ENCODE measurements around the gene GSTT2.
"Not testable (repeated sequence)": the region's sequence is repeated elsewhere in the genome, so short reads cannot be mapped to it uniquely, and the experiment has no call there.

GSTT2 gene

DNA sequence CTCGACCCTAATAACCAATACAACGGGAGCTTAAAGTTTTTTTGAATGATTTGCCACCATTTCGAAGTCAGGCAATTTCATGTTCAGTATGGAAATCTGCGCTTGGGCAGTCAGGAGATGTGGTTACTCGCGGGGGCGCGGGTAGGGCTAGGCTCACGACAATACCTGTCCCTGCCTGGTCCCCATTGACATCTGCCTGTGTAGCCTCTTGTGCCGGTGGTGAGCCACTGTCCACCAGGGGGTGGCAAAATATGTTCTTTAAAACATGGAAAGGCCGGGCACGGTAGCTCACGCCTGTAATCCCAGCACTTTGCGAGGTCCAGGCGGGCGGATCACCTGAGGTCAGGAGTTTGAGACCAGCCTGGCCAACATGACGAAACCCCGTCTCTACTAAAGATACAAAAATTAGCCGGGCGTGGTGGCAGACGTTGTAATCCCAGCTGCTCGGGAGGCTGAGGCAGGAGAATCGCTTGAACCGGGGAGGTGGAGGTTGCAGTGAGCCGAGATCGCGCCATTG, 5.0 kb upstream of the GSTT2 start:
- DNase-seq = not testable (repeated sequence)

DNA sequence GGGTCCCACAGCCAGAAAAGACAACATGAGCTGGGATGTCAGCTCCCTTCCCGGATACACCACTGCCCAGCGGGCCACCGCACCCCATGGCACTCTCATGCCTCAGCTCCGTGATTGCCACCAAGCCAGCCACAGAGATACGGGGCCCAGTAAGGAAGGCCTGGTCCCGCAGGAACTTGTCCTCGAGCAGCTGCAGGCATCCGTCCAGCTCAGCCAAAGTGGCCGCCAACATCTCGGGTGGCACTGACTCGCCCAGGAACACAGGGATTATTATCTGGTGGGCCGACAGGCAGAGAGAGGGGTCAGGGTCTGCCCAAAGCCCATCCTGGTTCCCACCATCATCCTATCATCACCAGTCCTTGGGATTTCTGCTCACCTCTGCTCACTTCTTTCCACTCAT, 2.6 kb upstream of the GSTT2 start:
- not testable (repeated sequence) for DNase-seq

DNA sequence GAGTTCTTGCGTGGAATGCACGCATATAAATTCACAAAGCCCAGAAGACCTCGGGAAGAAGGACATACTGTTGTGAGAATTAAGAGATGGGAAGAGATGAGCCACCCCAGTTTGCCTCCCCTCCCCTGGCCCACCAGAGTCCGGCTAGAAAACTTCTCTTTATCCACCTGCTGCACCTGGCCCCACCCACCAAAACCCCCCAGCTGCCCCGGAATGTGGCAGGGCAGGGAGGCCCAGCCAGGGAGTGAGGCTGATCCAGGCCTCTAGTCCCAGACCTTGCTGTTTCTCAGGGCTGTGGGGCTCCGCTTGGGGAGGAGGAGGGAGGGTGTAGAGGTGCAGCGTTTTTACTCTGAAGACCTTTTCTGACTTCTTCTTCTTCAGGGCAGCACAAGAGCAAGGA, 633 bp downstream of the GSTT2 start:
- DNase-seq = not testable (repeated sequence)

DNA sequence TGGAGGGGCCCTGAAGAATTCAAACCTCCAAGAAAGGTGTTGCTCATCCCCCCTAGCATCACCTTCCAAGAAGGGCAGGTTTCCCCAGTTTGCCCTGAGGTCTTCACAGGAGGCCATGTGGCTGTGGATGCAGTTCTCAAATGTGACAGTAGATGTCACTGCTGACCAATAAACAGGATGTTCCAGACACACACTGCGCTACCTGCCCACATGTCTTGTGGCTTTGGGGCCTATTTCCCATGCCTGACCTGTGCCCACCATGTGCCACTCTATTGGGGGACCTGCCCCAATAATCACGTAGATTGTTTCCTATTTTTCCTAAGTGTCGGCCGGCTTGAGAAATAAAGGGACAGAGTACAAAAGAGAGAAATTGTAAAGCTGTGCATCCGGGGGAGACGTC, 4.5 kb downstream of the GSTT2 start:
- peak; percentile 46 for DNase-seq

DNA sequence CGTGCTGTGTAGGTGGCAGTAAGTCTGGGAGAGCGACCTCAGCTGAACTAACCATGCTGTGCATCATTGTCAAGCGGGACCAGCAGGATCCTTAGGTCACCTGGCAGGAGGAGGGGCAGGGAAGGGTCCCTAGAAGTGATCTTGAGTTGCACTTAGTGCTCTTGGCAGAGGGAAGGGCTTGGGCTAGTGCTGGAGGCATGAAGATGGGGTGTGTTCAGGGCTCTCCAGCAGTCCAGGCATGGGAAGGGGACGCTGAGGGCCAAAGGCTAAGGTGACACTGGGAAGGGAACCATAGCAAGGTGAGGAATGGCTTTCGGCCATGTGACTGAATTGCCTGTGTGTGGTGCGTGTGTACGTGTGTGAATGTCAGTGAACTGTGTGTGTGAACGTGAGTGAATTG, 6.2 kb downstream of the GSTT2 start:
- DNase-seq = not testable (repeated sequence)

DNA sequence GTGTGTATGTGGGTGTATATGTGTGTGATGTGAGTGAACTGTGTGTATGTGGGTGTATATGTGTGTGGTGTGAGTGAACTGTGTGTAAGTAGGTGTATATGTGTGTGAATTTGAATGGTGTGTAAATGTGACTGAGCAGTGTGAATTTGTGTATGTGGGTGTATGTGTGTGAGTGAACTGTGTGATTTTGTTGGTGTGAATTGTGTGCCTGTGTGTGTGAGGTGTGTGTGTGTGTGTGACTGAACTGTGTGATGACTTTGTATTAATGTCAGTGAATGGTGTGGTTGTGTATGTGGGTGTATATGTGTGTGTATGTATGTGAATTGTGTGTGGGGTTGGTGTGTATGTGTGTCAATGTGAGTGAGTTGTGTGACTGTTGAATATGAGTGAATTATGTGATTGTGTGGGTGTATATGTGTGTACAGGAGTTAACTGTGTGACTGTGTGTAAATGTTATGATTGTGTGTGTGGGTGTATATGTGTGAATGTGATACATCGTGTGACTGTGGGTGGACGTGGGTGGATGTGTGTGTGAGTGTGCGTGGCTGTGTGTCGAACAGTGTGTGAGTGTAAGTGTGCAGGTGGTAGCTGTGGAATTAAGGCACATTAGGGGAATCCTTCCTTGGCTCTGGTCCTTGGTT, 6.7 kb downstream of the GSTT2 start:
- not testable (repeated sequence) for DNase-seq

DNA sequence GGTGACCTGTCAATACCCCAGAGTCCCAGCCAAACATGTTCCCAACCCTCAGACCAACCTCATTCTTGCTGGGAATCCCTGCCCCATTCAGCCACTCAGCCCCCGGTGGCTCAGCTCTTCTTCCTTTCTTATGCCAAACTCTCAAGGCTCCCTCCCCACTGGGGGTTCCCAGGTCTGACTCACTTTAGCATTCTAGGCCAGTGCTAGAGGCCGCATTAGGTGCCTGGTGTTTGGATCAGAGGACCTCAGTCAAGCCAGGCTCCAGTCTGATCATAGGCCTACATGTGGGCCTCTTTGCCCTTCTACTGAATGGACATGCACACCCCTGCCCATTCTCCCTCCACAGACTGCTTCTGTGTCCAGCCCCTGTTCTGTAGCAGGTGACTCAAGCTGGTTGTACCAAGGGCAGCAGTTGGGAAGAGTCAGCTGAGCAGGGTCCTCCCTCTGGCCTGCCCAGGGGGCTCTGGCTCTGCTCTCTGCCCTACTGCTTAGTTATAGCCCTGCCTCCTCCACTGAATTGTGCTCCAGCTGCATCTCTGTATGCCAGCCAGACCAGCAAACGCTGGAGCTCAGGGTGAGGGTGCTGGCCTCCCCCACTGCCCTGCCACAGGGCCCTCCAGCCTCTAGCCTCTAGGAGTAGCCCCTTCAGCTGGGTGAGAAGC, 9.8 kb downstream of the GSTT2 start:
- not testable (repeated sequence) for DNase-seq

DNA sequence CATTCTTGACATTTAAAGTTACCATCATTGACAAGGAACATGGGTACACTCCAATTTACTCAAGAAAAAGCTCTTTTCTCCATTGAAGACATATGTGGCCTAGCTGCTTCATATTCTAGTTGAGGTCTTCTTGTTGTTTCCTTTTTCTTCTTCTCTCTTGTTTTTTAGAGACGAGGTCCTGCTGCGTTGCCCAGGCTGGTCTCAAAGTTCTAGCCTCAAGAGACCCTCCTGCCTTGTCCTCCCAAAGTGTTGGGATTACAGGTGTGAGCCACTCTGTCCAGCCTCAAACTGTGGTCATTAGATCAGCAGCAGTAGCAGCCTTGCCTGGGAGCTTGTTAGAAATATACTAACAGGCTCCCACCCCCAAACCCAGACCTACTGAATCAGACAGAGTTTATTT, 13.1 kb downstream of the GSTT2 start:
- DNase-seq = not testable (repeated sequence)

DNA sequence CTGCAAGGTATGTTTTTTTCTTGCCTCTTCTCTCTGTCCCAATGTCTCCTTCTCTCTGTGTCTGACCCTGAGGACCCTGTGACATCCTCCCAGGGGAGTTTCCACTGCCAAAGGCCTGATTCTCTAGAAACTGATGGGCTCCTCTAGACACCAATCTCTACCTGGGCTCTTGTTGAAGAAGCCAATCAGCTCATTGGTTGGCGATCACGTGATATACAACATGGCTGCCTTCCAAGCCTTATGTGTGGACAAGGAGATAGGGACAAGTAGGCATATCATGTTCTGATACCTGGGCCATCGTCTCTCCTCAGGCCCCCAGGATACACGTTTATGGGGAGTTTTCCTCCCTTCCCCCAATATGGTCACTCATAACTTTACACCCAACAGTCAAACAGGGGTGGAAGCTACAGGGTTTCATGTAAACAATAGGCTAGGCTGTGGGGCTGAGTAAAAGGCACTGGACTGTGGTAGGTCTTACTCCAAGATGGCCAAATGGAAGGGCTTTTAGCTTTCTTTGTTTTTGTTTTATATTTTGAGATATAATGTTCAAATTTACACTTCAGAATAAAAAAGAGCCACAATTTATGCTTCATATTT, 13.7 kb downstream of the GSTT2 start:
- peak; percentile 25 for DNase-seq

DNA sequence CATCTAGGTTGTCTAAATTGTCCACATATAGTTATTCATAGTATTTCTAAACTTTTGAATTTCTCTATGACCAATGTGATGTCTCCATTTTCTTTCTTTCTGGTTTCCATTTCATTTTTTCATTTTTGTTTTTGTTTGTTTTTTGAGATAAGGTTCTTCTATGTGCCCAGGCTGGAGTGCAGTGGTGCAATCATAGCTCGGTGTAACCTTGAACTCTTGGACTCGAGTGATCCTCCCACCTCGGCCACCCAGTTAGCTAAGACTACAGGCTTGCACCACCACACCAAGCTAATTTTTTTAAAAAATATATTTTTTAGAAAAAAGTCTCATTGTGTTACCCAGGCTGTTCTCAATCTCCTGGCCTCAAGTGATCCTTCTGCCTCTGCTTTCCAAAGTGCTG, 17.2 kb downstream of the GSTT2 start:
- DNase-seq = no peak

DNA sequence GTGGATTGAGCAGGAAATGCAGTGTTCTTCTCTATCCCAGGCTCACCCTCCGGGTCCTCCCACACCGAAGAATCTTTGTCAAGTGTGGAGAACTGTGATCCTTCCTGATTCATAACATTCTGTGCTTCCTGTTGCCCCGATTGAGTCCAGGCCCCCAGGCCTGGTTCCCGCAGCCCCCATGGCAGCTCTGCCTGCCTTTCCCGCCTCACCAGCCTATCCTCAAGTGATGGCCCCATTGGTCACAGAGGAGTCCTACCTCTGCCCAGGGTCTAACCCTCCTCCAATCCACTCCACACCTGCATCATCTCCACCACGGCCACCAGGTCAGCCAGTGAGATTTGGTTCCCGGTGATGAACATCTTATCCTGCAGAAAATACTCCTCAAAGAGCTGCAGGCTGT, 19.8 kb downstream of the GSTT2 start:
- DNase-seq = not testable (repeated sequence)

DNA sequence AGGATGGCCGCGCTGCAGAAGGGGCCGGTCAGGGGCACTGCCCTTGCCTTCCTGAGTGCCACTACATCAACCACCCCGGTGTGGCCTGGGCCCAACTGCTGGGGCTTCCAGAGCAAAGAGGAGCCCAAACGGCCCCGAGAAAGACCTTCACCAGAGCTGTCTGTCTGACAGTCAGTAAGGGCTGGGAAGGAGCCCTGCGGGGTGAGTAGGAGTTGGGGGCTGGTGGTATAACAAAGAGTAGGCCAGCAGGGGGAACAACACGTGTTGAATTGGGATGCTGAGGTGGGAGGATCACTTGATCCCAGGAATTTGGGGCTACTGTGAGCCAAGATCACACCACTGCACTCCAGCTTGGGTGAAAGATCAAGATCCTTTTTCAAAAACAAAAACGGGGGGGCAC, 21.4 kb downstream of the GSTT2 start:
- DNase-seq = no peak

DNA sequence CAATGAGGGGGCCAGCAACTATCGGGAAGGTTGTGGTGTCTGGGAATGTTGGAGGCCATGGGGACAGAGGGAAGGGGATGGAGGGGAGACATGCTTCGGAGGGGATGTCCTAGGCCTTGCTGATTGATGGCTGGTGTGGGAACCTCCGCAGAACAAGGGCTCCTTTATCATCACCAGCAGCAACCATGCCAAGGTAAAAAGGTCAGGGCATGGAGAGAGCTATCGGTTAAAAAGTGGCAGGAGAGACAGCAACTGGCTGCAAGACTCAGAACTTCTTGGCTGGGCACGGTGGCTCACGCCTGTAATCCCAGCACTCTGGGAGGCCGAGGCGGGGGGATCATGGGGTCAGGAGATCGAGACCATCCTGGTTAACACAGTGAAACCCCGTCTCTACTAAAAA, 22.3 kb downstream of the GSTT2 start:
- DNase-seq = no peak

DNA sequence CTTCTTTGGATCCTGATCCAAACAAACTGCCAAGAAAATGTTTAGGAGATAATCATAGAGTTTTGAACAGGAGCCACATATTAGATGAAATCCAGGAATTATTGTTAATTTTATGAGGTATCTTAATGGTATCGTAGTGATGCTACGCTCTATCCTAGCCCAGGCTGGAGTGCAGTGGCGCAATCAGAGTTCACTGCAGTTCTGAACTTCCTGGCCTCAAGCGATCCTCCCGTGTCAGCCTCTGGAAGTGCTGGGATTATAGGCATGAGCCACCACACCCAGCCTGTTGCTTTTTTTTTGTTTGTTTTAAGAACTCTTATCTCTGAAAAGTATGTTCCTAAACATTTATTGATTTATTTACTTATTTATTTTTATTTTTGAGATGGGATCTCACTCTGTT, 22.9 kb downstream of the GSTT2 start:
- no peak for DNase-seq

DNA sequence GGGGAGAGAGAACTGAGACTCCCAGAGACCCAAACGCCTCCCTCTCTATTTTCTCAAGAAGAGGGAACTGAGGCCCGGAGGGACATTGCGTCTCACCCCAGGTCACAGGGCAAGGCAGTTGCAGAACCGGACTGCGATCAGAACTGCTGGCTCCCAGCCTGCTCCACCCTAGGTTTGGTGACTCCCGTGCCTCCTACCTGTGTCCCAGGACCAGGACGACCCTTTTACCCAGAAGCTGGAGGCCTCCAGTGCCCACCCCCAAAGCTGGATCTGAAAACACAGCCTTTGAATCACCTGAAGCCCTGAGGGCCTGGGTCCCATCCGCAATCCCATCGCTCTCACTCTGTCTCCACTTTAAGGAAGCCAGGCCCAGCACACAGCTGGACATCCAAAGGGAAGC, 24.0 kb downstream of the GSTT2 start:
- DNase-seq = no peak

DNA sequence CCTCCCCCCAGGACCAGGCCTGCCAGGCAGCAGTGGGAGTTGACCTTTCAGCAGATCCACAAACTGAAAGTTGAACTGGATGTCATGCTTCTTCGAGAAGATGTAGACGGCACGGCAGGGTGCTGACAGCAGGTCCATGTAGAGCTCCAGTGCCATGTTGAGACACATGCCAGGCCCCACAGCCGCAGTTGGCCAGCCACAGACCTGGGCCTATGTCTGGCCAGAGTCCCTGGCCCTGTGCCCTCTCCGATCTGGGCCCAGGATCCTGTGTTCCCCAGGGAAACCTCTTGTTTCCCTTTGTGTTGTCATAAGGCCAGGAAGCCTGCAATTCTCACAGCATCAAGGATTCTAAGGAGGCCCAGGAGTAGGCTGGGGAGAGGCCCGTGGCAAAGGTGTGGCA, 25.3 kb downstream of the GSTT2 start, which contains the start of gene GSTT4:
GSTT4 (minus strand) TSS at position 253 of the 400 bp plus-strand sequence; CDS start at position 156, 97 bp downstream.
- DNase-seq = no peak

DNA sequence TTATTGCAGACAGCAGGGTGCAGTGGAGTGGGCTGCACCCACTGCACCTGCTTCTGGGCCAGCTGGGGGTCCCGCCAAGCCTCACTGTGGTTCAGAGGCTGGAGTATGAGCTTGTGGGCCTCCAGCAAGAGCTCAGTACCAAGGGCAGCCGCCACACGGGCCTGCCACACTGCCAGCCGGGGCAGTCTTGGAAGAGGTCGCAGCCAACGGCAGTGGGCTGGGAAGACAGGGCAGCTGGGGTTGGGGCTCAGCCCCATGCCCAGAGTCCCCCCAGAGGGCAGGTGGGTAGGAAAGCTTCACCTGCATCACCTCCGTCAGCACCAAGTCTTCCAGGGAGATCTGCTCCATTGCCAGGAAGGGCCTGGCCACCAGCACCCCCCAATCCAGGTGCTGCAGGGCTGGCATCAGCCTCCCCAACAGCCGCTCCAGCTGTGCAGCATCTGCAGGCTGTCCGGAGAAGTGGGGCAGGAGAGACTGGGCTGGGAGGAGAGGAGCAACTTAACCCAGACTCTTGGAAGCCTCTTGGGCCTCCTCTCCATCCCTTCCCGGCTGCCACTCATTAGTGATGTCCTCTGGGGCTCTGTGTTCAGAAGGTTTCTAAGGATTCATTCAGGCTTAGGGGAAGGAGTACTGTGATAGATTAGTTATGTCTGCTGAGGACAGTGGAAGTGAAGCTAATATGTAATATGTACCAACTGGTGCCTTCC, 26.4 kb downstream of the GSTT2 start:
- no peak for DNase-seq

DNA sequence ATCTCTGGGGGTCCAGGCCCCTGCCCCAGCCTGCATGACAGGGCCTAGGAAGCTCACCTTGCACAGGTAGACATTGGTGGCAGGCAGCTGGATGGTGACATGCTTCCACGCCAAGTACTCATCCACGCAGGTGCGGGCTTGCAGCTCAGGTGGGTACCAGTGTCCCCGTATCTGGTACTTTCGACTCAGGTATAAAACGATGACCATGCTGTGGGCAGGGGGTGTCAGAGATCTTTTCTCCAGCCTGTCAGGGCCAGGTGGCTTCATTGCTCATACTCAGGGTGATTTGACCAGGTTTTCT, 26.9 kb downstream of the GSTT2 start:
- DNase-seq = no peak

DNA sequence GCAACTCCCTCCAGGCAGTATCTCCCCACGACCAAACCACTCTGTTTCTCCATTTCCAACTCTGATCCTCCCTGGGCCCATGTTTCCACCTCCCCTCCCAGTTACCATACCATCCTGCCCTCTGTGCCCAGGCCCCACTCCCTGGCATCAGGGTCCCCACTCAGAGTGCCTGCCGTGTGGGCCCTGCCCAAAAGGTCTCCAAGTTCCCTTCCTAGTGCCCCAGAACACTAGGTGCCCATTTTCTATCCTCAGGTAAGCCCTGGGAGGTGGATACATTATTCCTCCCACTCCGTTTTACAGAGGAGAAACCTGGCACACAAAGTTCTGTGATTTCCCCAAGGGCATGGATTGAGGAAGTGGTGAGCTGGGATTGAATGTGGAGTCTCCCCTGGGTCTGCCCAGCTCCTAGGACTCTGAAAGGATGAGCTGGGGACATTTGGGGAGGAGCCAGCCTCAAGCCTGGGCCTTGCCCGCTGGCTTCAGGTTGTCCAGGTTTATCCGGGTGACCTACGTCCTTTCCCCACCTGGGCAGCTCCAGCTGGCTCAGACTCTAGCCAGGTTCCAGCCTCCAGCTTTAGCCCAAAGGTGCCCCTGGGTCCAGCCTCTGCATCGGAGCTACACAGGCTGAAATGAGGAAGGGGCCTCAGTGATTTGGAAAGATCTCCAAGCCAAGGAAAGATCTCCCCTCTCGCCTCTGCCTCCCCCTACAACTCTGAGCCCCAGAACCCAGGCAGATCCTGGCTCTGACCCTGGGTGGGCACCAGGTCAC, 27.5 kb downstream of the GSTT2 start:
- no peak for DNase-seq

DNA sequence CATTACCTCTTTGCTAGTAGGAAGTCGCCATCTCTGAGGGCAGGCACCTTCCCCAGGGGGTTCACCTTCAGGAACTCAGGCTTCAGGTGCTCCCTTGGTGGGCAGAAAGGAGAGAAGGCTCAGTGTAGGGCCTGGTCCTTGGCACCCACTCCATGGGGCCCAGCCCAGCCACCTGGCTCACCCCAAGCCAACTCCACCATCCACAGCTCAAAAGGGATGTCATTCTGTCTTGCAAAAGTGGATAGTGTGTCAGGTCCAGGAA, 28.0 kb downstream of the GSTT2 start:
- DNase-seq = no peak

DNA sequence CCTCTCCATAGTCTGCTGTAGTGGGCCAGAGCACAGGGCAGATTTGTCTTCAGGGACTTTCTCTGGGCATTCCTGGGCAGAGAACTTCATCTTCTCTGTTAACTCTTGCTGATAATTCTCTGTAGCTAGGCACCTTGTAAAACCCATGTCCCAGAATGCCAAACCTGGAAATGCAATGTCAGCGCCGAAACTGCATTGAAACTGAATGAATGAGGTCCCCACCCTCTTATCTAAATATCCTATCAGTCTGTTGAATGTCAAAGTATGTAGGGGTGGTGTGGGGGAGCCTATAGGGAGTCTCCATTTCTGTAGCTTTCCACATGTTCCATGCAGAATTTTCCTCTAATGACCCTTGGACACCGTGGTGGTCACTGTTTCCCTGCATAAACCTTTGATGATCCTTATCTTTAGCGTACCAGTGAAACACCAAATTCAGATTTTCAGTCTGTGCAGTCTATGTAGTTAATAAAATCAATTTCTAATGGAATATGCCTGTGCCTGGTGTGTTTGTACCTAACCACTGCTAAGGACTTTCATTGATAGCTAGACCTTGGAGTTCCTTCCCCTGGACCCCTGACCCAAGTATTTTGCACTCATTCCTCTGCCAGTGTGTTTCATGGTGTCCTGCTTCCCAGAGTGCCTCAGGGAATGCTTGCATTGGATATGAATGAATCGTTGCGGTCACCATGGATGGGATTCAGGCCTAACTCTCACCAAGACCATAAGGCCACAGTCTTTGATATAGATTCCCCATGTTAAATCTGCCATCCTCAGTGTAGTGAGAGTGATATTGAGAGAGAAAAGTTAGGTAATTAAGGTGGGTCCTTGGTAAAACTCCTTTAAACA, 28.7 kb downstream of the GSTT2 start:
- no peak for DNase-seq
